K562 (cell line): Measurements from ENCODE around the gene LPIN2. TPM values are rescaled to one million over a fixed set of nuclear protein-coding genes. Genes with fewer than 3 reads are reported as not detected.

ENCODE experiments used
- ADNP ChIP-seq: fragments of 200-800 bp; sonication (Bioruptor generic); IDR thresholded peaks from 2 replicates; pipeline ENCODE4 v1.6.1; 2016; ENCODE audit warnings: missing genetic modification characterization, missing compliant biosample characterization
- CHD1 ChIP-seq: fragments of 200-600 bp; sonication (generic); IDR thresholded peaks from one replicate; pipeline ENCODE4 v1.6.1; 2012; ENCODE audit warnings: mild to moderate bottlenecking, moderate library complexity, low read length, inconsistent platforms
- DIDO1 ChIP-seq: fragments of 450-650 bp; IDR thresholded peaks from 2 replicates; pipeline ENCODE4 v1.6.1; 2016; ENCODE audit warnings: low read depth, missing biosample characterization, missing genetic modification characterization
- HMGN3 ChIP-seq: IDR thresholded peaks from 2 replicates; pipeline ENCODE4 v1.6.1; 2011; ENCODE audit warnings: borderline replicate concordance, low read depth, mild to moderate bottlenecking, mixed read lengths, low read length; ENCODE audit not compliant: insufficient read length; ENCODE audit errors: extremely low read depth
- IFI16 ChIP-seq: fragments of 250-450 bp; sonication (Bioruptor Pico); IDR thresholded peaks from 2 replicates; pipeline ENCODE4 v2.1.2; 2022; ENCODE audit warnings: mild to moderate bottlenecking, inconsistent platforms
- MXI1 ChIP-seq: IDR thresholded peaks from 2 replicates; pipeline ENCODE4 v1.6.1; 2011; ENCODE audit warnings: low read depth, mild to moderate bottlenecking, improper control_type of control experiment, low read length
- NFIX ChIP-seq: fragments of 250-450 bp; sonication (Bioruptor Pico); IDR thresholded peaks from 2 replicates; pipeline ENCODE4 v1.4.0; 2020; ENCODE audit warnings: low read depth, mild to moderate bottlenecking, moderate library complexity
- NRF1 ChIP-seq, 2 experiments: fragments of 450-650 bp; IDR thresholded peaks in 1 of 2; conservative IDR thresholded peaks in 1 of 2; 2 replicates each; pipeline ENCODE4 v1.6.1; 2014; ENCODE audit warnings: mild to moderate bottlenecking in 2 of 2
- PTRF ChIP-seq: fragments of 450-650 bp; IDR thresholded peaks from 2 replicates; pipeline ENCODE4 v1.6.1; 2016; ENCODE audit warnings: mild to moderate bottlenecking, missing genetic modification characterization, missing compliant biosample characterization
- polyA plus RNA-seq, 8 experiments: library from polyadenylated mRNA; depleted of rRNA in 4 of 8; stranded (reverse) in 5 of 8; unstranded in 3 of 8; fragments of >200 nt; fragmentation: Nextera tagmentation in 2 of 8; fragmentation: Illumina TruSeq in 1 of 8; extraction: Ambion mirVana in 2 of 8; extraction: Trizol in 1 of 8; gene quantifications; 2 replicates each; pipeline versions ENCODE4 v1.2.1 to v1.2.3, GENCODE V29; 2011 to 2014; ENCODE audit warnings: inconsistent platforms in 1 of 8, missing spikeins in 1 of 8
- total RNA-seq, 7 experiments: library from RNA; depleted of rRNA in 6 of 7; stranded (reverse); fragments of >200 nt in 6 of 7; fragmentation: Illumina TruSeq in 2 of 7; extraction: Trizol in 2 of 7; gene quantifications; 2 replicates each; pipeline versions ENCODE4 v1.2.1 to v1.2.3, GENCODE V29; 2011 to 2021; ENCODE audit warnings: low replicate concordance in 1 of 7
- TF ChIP-seq, protein P1 (sequence below): sonication (generic); formaldehyde crosslinking; IDR thresholded peaks from 2 replicates; pipeline ENCODE4 v1.8.0; 2022; ENCODE audit warnings: missing genetic modification reagents, mild to moderate bottlenecking, moderate library complexity, borderline replicate concordance
- TF ChIP-seq, protein P2 (sequence below): fragments of 250-450 bp; sonication (Bioruptor Pico); IDR thresholded peaks from 2 replicates; pipeline ENCODE4 v1.5.0; 2022; ENCODE audit warnings: mild to moderate bottlenecking
- TF ChIP-seq, protein P3 (sequence below): fragments of 450-650 bp; IDR thresholded peaks from 2 replicates; pipeline ENCODE4 v1.6.1; 2016; ENCODE audit warnings: low read depth
- TF ChIP-seq, protein P4 (sequence below): fragments of 450-650 bp; IDR thresholded peaks from 2 replicates; pipeline ENCODE4 v1.6.1; 2014; ENCODE audit warnings: low read depth, mild to moderate bottlenecking, moderate library complexity, borderline replicate concordance

LPIN2 gene
- total and polyA plus RNA-seq, 9 of the 15 experiments (the other 6 are each of a cell fraction or from before 2014, with no cell fraction given): 5.2 to 34.8 (median 24.6) TPM

DNA sequence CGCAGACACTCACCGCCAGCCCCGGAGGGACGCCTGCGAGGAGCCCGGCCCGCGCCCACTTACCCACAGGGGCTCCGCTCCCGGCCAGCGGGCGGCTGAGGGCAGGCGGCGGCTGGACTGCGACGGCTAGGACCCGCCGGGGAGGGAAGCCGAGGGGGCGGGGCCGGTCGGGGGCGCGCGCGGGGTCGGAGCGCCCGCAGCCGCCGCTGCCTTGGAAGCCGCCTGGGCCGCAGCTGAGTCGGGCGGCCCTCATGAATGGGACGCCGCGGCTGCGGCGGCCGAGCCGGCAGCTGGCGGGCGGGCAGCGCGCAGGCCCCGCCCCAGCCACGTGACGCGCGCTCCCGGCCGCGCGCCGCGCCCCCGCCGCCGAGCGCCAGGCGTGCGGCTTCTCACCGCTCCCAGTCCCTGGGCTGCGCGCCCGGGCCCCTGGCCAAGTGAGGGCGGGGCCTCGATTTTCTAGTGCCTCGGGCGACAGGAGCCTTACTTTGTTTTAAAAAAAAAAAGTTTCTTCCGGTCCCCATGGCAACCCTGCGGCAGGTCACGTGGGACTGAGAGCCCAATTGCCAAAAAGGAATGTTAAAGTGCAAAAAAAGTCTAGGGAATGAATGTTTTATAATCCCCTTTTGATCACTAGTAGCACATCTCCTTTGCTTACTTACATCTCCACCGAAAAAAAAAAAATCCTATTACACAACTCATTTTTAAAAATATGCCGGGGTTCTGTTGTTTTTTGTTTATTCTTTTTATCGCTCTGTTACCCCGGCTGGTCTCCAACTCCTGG is at the start of gene LPIN2 (continued):
- TF ChIP-seq, protein P1, sequence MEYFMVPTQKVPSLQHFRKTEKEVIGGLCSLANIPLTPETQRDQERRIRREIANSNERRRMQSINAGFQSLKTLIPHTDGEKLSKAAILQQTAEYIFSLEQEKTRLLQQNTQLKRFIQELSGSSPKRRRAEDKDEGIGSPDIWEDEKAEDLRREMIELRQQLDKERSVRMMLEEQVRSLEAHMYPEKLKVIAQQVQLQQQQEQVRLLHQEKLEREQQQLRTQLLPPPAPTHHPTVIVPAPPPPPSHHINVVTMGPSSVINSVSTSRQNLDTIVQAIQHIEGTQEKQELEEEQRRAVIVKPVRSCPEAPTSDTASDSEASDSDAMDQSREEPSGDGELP (CRISPR knock-in tag): peak; percentile 31; the same call in 1 of the 2 replicates
- TF ChIP-seq DIDO1 (tag): no peak
- TF ChIP-seq CHD1: no peak
- TF ChIP-seq NFIX (CRISPR knock-in tag): no peak
- TF ChIP-seq, protein P2, sequence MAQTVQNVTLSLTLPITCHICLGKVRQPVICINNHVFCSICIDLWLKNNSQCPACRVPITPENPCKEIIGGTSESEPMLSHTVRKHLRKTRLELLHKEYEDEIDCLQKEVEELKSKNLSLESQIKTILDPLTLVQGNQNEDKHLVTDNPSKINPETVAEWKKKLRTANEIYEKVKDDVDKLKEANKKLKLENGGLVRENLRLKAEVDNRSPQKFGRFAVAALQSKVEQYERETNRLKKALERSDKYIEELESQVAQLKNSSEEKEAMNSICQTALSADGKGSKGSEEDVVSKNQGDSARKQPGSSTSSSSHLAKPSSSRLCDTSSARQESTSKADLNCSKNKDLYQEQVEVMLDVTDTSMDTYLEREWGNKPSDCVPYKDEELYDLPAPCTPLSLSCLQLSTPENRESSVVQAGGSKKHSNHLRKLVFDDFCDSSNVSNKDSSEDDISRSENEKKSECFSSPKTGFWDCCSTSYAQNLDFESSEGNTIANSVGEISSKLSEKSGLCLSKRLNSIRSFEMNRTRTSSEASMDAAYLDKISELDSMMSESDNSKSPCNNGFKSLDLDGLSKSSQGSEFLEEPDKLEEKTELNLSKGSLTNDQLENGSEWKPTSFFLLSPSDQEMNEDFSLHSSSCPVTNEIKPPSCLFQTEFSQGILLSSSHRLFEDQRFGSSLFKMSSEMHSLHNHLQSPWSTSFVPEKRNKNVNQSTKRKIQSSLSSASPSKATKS (CRISPR knock-in tag): no peak
- no peak for TF ChIP-seq ADNP (tag)
- TF ChIP-seq, protein P3, sequence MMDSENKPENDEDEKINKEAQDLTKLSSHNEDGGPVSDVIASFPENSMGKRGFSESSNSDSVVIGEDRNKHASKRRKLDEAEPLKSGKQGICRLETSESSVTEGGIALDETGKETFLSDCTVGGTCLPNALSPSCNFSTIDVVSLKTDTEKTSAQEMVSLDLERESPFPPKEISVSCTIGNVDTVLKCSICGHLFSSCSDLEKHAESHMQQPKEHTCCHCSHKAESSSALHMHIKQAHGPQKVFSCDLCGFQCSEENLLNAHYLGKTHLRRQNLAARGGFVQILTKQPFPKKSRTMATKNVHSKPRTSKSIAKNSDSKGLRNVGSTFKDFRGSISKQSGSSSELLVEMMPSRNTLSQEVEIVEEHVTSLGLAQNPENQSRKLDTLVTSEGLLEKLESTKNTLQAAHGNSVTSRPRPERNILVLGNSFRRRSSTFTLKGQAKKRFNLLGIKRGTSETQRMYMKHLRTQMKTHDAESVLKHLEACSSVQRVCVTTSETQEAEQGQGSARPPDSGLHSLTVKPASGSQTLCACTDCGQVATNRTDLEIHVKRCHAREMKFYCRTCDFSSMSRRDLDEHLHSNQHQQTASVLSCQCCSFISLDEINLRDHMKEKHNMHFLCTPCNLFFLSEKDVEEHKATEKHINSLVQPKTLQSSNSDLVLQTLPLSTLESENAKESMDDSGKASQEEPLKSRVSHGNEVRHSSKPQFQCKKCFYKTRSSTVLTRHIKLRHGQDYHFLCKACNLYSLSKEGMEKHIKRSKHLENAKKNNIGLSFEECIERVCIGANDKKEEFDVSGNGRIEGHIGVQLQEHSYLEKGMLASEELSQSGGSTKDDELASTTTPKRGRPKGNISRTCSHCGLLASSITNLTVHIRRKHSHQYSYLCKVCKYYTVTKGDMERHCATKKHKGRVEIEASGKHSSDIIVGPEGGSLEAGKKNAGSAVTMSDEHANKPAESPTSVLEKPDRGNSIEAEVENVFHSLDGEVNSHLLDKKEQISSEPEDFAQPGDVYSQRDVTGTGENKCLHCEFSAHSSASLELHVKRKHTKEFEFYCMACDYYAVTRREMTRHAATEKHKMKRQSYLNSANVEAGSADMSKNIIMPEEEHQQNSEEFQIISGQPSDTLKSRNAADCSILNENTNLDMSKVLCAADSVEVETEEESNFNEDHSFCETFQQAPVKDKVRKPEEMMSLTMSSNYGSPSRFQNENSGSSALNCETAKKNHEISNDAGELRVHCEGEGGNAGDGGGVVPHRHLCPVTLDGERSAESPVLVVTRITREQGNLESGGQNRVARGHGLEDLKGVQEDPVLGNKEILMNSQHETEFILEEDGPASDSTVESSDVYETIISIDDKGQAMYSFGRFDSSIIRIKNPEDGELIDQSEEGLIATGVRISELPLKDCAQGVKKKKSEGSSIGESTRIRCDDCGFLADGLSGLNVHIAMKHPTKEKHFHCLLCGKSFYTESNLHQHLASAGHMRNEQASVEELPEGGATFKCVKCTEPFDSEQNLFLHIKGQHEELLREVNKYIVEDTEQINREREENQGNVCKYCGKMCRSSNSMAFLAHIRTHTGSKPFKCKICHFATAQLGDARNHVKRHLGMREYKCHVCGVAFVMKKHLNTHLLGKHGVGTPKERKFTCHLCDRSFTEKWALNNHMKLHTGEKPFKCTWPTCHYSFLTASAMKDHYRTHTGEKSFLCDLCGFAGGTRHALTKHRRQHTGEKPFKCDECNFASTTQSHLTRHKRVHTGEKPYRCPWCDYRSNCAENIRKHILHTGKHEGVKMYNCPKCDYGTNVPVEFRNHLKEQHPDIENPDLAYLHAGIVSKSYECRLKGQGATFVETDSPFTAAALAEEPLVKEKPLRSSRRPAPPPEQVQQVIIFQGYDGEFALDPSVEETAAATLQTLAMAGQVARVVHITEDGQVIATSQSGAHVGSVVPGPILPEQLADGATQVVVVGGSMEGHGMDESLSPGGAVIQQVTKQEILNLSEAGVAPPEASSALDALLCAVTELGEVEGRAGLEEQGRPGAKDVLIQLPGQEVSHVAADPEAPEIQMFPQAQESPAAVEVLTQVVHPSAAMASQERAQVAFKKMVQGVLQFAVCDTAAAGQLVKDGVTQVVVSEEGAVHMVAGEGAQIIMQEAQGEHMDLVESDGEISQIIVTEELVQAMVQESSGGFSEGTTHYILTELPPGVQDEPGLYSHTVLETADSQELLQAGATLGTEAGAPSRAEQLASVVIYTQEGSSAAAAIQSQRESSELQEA: no peak
- TF ChIP-seq, protein P4, sequence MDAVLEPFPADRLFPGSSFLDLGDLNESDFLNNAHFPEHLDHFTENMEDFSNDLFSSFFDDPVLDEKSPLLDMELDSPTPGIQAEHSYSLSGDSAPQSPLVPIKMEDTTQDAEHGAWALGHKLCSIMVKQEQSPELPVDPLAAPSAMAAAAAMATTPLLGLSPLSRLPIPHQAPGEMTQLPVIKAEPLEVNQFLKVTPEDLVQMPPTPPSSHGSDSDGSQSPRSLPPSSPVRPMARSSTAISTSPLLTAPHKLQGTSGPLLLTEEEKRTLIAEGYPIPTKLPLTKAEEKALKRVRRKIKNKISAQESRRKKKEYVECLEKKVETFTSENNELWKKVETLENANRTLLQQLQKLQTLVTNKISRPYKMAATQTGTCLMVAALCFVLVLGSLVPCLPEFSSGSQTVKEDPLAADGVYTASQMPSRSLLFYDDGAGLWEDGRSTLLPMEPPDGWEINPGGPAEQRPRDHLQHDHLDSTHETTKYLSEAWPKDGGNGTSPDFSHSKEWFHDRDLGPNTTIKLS: peak; percentile 67; the same call in 1 of the 2 replicates
- TF ChIP-seq IFI16: no peak
- peak; percentile 98 for TF ChIP-seq MXI1
- TF ChIP-seq NRF1 (conservative IDR thresholded peaks at IDR 0.05 in 1 of 2, IDR thresholded peaks at IDR 0.05 in 1 of 2): peak; percentile 74 to 76
- TF ChIP-seq HMGN3: peak; percentile 93
- no peak for TF ChIP-seq PTRF (tag)
